Caco-2 (cell line): Measurements from ENCODE around the gene HENMT1. TPM values are rescaled to one million over a fixed set of nuclear protein-coding genes. Genes with fewer than 3 reads are reported as not detected.

Experiments used
- BruUV-seq: library from RNA; stranded (reverse); fragments of 400-500 nt; replicated peaks from 2 replicates; lab custom pipeline; 2021; lab: Mats Ljungman, UMichigan
- CTCF ChIA-PET: fragments of 300-600 bp; sonication (Branson Sonifier 250); formaldehyde crosslinking; loops from one replicate; lab custom pipeline; 2022; ENCODE audit warnings: antibody characterized with exemption; lab: Charles Lee
- POLR2A ChIA-PET: fragments of 300-600 bp; sonication (Branson Sonifier 250); formaldehyde crosslinking; loops from one replicate; lab custom pipeline; 2022; ENCODE audit warnings: antibody characterized with exemption; lab: Charles Lee
- DNase-seq, 2 experiments: peaks; one replicate each; pipeline versions ENCODE4 v3.0.0 to v3.0.0-alpha.2; 2020 to 2022
- H3K27me3 ChIP-seq: replicated peaks from 2 replicates; pipeline ENCODE4 v1.6.0; 2011; ENCODE audit warnings: low read length; ENCODE audit not compliant: control insufficient read depth, insufficient read depth
- H3K36me3 ChIP-seq: 2 replicates; pipeline ENCODE4 v1.5.1; 2011; ENCODE audit warnings: low read length; ENCODE audit not compliant: control insufficient read depth, insufficient read depth
- H3K4me1 ChIP-seq: fragments of 250-450 bp; sonication (Bioruptor Pico); 2 replicates; pipeline ENCODE4 v1.5.1; 2020; ENCODE audit warnings: mild to moderate bottlenecking
- H3K4me3 ChIP-seq: 2 replicates; pipeline ENCODE4 v1.5.1; 2011; ENCODE audit warnings: low read depth, mild to moderate bottlenecking, control low read depth, low read length
- H3K9me3 ChIP-seq: fragments of 250-450 bp; sonication (Bioruptor Pico); 2 replicates; pipeline ENCODE4 v1.5.1; 2020; ENCODE audit warnings: mild to moderate bottlenecking, moderate library complexity
- H3K27ac Mint-ChIP-seq: one replicate; pipeline ENCODE4 v1.8.0; 2022; ENCODE audit warnings: mixed read lengths; ENCODE audit not compliant: unreplicated experiment
- H3K27me3 Mint-ChIP-seq: one replicate; pipeline ENCODE4 v1.8.0; 2022; ENCODE audit warnings: mixed read lengths; ENCODE audit not compliant: insufficient read depth, unreplicated experiment
- H3K36me3 Mint-ChIP-seq: one replicate; pipeline ENCODE4 v1.8.0; 2022; ENCODE audit warnings: mild to moderate bottlenecking, mixed read lengths; ENCODE audit not compliant: insufficient read depth, unreplicated experiment
- H3K4me1 Mint-ChIP-seq: one replicate; pipeline ENCODE4 v1.8.0; 2022; ENCODE audit warnings: low read depth, mixed read lengths; ENCODE audit not compliant: unreplicated experiment
- H3K4me3 Mint-ChIP-seq: one replicate; pipeline ENCODE4 v1.8.0; 2022; ENCODE audit warnings: mild to moderate bottlenecking, moderate library complexity, mixed read lengths; ENCODE audit not compliant: unreplicated experiment
- H3K9me3 Mint-ChIP-seq: one replicate; pipeline ENCODE4 v1.8.0; 2022; ENCODE audit warnings: mixed read lengths; ENCODE audit not compliant: unreplicated experiment
- intact Hi-C: fragments of 100-400 bp; cut with micrococcal nuclease; formaldehyde crosslinking; loops from one replicate; pipeline ENCODE4 v1.10.0; 2022; ENCODE audit not compliant: unreplicated experiment
- total RNA-seq: library from RNA; stranded (reverse); gene quantifications from 2 replicates; pipeline ENCODE4 v1.2.3, GENCODE V29; 2022
- TF ChIP-seq, protein P1 (sequence below), 2 experiments: fragments of 200-600 bp in 1 of 2; IDR thresholded peaks; 1 replicate in 1 of 2; 2 replicates in 1 of 2; pipeline versions ENCODE4 v1.5.1 to v1.8.0; 2011 to 2022; ENCODE audit warnings: antibody characterized with exemption in 1 of 2, control low read depth in 1 of 2, inconsistent platforms in 1 of 2, low read depth in 1 of 2, low read length in 1 of 2, mild to moderate bottlenecking in 1 of 2, moderate library complexity in 1 of 2; ENCODE audit not compliant: insufficient read depth in 1 of 2, severe bottlenecking in 1 of 2, unreplicated experiment in 1 of 2

Gene HENMT1
- total RNA-seq, 1 experiment from 2014 or later = 21.0 TPM

DNA sequence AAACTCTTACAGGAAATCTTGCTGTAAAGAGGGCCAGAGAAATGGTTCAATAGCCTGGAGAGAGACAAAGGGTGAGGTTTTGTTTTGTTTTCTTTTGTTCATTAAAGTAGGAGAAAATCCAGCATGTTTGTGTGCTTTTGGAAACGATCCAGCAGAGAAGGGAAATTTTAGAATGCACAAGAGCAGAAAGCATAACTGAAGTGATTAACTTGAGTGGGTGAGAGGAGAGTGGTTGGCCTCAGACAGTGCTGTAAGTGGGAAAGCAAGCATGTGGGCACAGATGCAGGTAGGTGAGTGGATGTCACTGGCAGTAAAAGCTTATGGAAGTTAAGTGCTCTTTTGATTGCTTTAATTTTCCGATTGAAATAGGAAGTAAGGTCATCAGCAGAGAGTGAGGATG, 50.8 kb downstream of the HENMT1 start:
- no peaks in the 10 kb centered on the region for H3K27me3 ChIP-seq
- H3K36me3 Mint-ChIP-seq = no peaks in the 10 kb centered on the region
- no peaks in the 10 kb centered on the region for H3K27me3 Mint-ChIP-seq
- TF ChIP-seq, protein P1, sequence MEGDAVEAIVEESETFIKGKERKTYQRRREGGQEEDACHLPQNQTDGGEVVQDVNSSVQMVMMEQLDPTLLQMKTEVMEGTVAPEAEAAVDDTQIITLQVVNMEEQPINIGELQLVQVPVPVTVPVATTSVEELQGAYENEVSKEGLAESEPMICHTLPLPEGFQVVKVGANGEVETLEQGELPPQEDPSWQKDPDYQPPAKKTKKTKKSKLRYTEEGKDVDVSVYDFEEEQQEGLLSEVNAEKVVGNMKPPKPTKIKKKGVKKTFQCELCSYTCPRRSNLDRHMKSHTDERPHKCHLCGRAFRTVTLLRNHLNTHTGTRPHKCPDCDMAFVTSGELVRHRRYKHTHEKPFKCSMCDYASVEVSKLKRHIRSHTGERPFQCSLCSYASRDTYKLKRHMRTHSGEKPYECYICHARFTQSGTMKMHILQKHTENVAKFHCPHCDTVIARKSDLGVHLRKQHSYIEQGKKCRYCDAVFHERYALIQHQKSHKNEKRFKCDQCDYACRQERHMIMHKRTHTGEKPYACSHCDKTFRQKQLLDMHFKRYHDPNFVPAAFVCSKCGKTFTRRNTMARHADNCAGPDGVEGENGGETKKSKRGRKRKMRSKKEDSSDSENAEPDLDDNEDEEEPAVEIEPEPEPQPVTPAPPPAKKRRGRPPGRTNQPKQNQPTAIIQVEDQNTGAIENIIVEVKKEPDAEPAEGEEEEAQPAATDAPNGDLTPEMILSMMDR (IDR thresholded peaks at IDR 0.05; ENCODE audit: insufficient read depth in 1 of 2, low read depth in 1 of 2, low read length in 1 of 2, severe bottlenecking in 1 of 2, unreplicated experiment in 1 of 2) = no peak
- H3K9me3 ChIP-seq = no peaks in the 10 kb centered on the region
- H3K9me3 Mint-ChIP-seq = no peaks in the 10 kb centered on the region
- DNase-seq = no peak
- no peaks in the 10 kb centered on the region for H3K4me1 Mint-ChIP-seq
- ChIA-PET POLR2A (no interaction called here), CTCF (no interaction called here)
- no peak overlapping the region for H3K27ac Mint-ChIP-seq
- BruUV-seq = no TSS peak
- no peak overlapping the region for H3K4me3 ChIP-seq
- intact Hi-C loops = no loop called here
- H3K36me3 ChIP-seq = no peaks in the 10 kb centered on the region
- no peaks in the 10 kb centered on the region for H3K4me1 ChIP-seq
- no peak overlapping the region for H3K4me3 Mint-ChIP-seq

DNA sequence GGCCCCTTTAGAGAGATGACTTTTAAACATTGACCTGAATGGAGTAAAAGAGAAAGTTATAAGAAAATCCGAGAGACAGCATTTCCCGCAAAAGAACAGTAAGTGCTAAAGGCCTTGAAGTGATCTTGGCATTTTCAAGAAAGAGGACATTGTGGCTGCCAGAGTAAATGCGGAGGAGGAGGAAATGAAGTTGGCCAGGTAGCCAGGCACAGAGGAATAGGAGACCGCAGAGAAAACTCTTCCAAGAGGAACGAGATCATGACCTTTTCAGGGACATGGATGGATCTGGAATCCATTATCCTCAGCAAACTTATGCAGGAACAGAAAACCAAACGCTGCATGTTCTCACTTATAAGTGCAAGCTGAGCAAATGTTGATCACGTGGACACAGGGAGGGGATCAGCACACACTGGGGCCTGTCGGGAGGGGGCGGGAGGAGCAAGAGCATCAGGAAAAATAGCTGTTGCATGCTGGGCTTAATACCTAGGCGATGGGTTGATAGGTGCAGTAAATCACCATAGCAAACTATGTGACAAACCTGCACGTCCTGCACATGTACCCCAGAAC, 51.3 kb downstream of the HENMT1 start:
- TF ChIP-seq, protein P1 (IDR thresholded peaks at IDR 0.05; ENCODE audit: insufficient read depth in 1 of 2, low read depth in 1 of 2, low read length in 1 of 2, severe bottlenecking in 1 of 2, unreplicated experiment in 1 of 2) = no peak
- no peaks in the 10 kb centered on the region for H3K36me3 ChIP-seq
- H3K9me3 ChIP-seq = no peaks in the 10 kb centered on the region
- POLR2A ChIA-PET = no interaction called here
- no peaks in the 10 kb centered on the region for H3K27me3 Mint-ChIP-seq
- no peak overlapping the region for H3K4me3 Mint-ChIP-seq
- no peaks in the 10 kb centered on the region for H3K4me1 Mint-ChIP-seq
- H3K36me3 Mint-ChIP-seq = no peaks in the 10 kb centered on the region
- no peak overlapping the region for H3K27ac Mint-ChIP-seq
- no peaks in the 10 kb centered on the region for H3K9me3 Mint-ChIP-seq
- CTCF ChIA-PET = no interaction called here
- no peaks in the 10 kb centered on the region for H3K4me1 ChIP-seq
- no peaks in the 10 kb centered on the region for H3K27me3 ChIP-seq
- DNase-seq = no peak
- intact Hi-C loops = no loop called here
- no TSS peak for BruUV-seq
- no peak overlapping the region for H3K4me3 ChIP-seq

- no peaks in the 10 kb centered on the region for H3K36me3 ChIP-seq
- POLR2A ChIA-PET = no interaction called here
Measured at GRCh38 chr1:108606478-108606877, 54.4 kb downstream of the HENMT1 start.

More at GRCh38 chr1:108606478-108606877, 54.4 kb downstream of the HENMT1 start:
- TF ChIP-seq, protein P1 (IDR thresholded peaks at IDR 0.05; ENCODE audit: insufficient read depth in 1 of 2, low read depth in 1 of 2, low read length in 1 of 2, severe bottlenecking in 1 of 2, unreplicated experiment in 1 of 2) = no peak
- no peak for DNase-seq
- no peaks in the 10 kb centered on the region for H3K9me3 Mint-ChIP-seq
- H3K4me1 ChIP-seq = no peaks in the 10 kb centered on the region
- no peaks in the 10 kb centered on the region for H3K36me3 Mint-ChIP-seq
- H3K4me3 ChIP-seq = no peak overlapping the region
- H3K27ac Mint-ChIP-seq = no peak overlapping the region
- no peaks in the 10 kb centered on the region for H3K9me3 ChIP-seq
- H3K4me1 Mint-ChIP-seq = no peaks in the 10 kb centered on the region
- no TSS peak for BruUV-seq
- CTCF ChIA-PET = no interaction called here
- no peaks in the 10 kb centered on the region for H3K27me3 ChIP-seq
- no peaks in the 10 kb centered on the region for H3K27me3 Mint-ChIP-seq
- no peak overlapping the region for H3K4me3 Mint-ChIP-seq
- intact Hi-C loops = no loop called here
